HG02938 (cell line): ENCODE results near the gene RPS15.
"Not testable (repeated sequence)": the region's sequence is repeated elsewhere in the genome, so short reads cannot be mapped to it uniquely, and the experiment has no call there.

Experiments used
- ATAC-seq: cut with Tn5 transposase; IDR thresholded peaks from one replicate; pipeline ENCODE4 v1.9.1; 2021; ENCODE audit warnings: mild to moderate bottlenecking, moderate library complexity; ENCODE audit not compliant: unreplicated experiment

Gene RPS15

DNA sequence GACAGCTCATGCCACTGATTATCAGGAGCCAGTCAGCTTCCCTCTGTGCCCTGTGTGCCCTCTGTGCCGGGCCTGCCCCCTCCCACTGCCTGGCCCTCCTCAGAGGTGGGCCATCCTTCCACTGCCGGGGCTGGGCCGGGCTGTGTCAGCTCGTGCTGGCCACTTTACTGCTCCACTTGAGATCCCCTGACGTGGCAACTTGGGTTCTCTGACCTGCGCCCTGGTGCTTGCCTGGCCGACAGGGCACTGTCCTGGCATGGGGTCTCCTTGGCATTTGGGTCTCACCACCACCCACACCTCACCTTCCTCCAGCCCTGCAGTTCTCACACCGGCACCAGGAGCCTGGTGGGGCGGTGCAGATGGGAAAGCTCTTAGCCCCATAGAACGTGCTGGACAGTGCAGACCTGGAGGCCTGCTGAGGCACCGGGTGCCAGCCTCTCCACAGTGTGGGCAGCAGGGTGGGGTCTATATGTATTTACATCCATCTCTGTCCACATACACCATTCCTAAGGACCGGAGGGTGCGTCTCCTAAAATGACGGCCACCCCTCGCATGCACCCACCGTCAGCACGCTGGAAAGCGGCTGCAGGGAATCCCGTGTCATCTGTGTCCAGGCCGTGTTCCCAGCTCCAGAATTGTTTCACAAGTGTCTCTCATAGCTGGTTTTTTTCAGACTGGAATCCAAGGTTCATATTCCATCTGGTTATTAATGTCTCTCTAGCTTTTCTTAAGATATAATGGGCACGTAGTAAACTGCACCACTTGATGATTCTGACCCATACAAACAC is 19.1 kb upstream of the RPS15 start:
- ATAC-seq = no peak

DNA sequence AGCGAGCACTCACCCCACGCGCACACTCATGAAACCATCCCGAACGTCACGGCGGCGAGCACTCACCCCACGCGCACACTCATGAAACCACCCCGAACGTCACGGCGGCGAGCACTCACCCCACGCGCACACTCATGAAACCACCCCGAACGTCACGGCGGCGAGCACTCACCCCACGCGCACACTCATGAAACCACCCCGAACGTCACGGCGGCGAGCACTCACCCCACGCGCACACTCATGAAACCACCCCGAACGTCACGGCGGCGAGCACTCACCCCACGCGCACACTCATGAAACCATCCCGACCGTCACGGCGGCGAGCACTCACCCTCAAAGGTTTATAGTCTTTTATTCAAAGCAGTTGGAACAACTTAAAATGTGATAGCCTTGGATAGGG is 18.1 kb upstream of the RPS15 start:
- not testable (repeated sequence) for ATAC-seq

DNA sequence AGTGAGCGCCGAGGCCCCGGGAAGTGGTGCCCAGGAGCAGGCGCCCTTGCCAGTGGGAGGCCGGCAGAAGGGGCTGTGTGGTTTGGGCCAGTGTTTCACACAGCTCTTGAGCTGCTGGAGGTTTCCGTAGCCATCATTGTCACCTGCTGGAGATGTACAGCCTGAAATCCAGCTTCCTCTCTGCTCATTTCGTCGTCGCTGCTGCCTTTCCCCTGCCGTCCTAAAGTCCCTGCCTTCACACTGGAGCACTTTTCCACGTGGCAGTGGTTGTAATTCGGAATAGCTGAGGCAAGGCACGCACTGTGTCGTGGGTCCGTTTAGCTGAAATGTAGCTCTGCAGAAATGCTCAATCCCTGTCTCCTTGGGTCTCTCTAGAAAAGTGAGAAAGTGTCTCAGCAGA is 17.6 kb upstream of the RPS15 start:
- no peak for ATAC-seq

DNA sequence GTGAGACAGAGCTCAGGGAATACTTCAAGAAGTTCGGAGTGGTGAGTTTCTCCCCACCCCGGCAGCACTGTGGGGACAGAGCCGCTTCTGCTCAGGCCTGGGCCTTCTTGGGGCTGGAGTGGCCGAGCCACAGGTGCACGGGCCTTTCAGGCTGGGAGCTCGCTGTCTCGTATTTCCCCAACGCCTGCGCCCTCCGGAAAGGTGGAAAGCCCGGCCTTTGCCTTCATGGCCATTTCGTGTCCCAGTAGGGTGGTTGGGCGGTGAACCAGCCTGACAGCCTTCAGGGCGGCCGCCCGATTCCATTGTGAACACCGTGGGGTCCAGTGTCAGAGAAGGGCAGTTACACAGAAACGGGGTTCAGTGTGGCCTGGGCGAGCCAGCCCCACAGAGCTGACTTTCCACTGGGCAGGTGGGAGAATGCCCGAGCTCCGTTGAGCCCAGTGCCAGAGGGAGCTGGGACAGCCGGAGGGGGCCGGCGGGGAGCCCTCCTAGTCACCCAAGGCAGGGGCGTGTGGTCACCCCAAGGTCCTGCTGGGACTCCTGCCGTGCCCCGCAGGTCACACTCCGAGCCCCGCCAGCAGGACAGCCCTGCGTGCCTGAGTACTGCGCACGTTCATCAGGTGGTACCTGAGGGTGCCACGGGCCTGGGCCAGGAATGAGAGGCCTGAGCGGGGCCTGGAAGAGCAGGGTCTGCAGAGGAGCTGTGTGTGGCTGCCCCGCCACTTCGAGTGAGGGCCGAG is 16.8 kb upstream of the RPS15 start:
- no peak for ATAC-seq

DNA sequence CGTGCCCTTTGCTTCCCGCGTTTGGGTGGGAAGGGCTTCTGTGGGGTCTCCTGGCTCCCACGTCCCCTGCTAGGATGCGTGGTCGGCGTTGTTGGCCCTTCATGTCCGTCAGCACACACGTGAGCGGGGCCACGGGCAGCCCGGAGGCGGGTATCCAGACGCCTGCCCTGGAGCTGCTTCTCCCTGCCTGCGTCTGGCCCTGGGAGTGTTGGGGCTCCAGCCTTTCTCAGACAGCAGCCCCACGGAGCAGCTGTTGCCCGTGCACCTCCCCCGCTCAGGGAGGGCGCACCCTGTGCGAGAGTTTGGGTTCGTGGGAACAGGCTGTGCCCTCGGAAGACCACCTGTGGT is 16.3 kb upstream of the RPS15 start:
- no peak for ATAC-seq

DNA sequence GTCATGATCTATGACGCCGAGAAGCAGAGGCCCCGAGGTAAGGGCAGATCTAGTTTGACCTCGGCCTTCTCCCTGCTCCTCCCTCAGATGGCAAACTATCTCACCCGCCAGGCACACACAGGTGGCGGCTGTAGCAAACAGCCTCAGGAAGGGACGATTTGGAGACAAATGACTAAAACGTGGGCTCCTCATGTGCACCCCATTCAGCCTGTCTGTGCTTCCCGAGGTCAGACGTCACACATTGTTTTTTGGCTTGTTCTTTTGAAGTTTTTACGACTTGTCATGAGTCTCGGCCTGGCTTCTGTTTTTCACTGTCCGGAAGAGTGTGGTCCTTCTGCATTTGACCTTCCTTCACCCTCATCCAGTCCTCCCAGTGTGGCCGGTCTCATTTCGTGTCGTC is 15.8 kb upstream of the RPS15 start:
- no peak for ATAC-seq

DNA sequence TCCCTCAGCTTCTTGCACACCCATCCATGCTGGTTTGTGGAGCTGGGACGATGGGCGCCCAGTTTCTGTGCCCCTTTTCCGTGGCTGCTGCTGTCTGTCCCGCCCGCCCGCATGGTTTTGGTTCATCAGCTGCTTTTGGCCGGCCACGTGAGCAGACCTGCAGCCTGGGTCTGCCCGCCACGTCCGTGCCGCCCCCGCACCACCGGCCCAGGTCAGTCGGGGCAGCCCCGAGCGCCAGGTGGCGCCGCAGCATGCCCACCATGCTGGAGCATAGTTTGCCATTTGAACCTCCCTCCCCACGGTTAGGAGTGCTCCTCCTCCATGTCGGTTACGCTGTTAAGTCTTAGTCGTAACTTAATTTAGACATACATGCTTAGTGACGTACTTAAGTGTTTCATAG is 15.3 kb upstream of the RPS15 start:
- ATAC-seq = no peak

DNA sequence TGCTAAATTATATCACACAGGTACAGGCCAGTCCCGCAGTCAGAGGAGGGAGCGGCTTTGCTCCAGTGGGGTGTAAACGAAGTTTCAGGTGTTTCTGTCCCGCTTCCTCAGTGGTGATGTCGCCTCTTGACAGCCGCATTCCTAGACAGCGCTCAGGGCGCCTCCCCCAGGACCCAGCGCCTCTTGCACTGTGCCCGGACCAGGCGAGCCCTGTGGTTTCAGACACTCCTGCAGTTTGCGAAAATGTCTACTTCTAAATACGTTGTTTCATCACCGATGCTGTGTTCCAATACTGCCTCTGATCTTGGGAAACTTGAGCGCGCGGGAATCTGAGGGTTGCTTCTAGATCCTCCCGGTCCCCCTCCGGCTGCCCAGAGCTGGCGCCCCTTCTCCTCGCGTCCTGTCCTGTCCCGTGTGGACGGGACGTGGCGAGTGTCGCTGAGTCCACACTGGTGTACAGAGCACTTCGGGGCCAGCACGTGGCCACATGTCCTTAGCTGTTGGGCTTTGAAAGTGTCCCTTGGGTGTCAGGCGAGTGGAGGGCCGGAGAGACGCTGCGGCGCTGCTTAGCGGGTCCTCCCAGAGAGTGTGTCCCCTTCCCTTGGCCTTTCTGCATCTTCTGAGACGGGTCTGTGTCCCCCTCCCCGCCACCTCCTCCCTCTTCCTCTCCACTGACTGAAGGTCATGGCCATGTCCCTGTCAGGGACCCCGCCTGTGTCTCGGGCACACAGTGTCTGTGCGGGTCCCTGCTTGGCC is 14.6 kb upstream of the RPS15 start:
- ATAC-seq = no peak

DNA sequence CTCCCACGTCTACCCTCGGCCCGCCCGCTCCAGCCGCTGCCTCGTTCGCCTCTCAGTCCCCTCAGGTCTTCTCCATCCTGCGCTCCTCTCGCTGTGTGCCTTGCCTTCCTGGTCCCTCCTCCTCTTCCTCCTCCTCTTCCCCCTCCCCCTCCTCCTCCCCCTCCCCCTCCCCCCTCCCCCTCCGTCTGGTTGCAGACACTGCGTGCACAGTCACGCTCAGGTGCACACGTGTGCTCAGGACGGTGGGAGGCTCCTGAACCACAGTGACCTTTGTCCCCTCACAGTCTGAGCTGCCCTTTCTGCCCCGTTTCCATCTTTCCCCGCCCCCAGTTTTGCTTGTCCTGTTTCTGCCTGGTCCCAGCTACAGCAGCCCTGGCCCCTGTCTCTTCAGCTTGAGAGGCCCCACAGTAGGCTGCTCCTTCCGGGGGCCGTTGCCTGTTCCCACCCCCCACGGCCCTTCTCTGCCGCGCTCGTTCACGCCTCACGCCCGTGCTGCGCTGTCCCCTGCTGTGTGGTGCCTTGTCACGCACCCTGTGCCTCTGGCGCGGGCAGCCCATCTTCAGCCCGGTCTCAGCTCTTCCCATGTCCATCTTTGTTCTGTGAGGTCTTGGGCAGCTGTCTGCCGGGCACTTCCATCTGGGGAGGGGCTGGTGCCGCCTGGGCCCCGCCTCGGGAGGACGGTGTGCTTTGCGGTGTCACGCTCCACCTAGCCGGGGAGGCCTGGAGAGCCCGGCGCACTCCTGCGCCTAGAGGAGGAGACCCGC is 13.8 kb upstream of the RPS15 start:
- ATAC-seq = no peak

DNA sequence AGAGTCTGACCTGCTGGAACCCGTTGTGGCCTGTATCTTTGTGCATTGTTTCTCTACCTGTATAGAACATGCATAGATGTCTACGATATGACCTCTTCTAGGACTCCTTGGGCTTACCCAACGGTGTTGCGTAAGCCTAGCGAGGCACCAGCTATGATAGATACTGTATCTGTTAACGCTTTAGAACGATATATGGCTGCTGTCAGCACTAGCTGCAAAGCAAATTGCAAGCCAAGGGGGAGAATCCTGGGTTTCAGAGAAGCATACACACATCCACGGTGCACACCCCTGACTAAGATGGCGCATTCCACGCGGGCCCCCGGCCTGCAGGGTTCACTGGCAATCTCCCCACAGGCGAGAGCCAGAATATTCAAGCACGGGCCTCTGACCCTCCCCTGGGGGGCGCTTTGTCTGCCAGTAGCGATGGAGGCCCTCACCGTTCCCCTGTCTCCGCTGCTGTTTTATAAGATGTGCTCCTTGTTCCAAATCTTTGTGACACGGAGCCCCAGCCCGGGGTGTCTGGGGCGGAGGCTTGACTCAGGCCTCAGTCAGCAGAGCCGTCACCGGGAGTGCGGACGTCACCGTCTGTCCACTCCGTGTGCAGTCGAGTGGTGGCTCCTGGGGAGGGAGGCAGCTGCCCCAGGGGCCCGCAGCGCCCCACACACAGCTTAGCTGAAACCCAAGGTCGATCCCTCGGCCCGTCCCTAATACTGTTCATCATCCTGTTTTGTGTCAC is 12.9 kb upstream of the RPS15 start:
- no peak for ATAC-seq

DNA sequence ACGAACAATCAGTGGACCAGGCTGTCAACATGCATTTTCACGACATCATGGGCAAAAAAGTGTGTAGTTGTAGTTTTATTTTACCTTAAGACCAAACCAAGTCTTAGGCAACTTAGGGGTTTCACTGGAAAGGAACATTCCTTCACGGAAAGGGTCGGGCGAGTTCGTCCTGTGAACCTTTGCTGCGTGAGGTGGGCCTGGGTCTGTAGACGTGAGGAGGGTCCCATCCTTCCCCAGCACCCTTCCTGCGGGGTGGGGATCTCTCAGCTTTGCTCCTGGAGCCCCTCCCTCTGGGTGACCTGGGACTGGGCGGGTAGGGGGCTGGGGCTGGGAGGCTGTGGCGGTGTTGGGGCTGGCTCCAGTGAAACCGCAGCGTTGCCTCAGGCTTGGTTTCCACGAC is 12.3 kb upstream of the RPS15 start:
- ATAC-seq = no peak

DNA sequence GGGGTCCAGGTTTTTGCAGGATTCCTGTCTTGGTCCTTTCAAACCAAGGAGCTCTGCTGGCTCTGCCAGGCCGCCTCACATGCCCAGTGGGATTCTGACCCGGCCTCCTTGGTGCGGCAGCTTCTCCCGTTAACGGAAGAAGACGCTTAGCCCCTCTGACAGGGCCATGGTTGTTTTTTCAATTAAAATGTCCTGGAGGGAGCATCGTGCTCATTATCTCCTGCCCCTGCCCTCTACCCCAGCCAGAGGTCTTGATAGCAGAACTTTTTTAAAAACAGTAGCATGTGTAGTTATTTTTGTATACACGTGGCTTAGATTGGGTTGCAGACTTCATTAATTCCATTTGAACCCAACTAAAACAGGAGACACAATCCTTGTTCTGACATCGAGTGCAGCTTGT is 11.5 kb upstream of the RPS15 start:
- ATAC-seq = no peak

DNA sequence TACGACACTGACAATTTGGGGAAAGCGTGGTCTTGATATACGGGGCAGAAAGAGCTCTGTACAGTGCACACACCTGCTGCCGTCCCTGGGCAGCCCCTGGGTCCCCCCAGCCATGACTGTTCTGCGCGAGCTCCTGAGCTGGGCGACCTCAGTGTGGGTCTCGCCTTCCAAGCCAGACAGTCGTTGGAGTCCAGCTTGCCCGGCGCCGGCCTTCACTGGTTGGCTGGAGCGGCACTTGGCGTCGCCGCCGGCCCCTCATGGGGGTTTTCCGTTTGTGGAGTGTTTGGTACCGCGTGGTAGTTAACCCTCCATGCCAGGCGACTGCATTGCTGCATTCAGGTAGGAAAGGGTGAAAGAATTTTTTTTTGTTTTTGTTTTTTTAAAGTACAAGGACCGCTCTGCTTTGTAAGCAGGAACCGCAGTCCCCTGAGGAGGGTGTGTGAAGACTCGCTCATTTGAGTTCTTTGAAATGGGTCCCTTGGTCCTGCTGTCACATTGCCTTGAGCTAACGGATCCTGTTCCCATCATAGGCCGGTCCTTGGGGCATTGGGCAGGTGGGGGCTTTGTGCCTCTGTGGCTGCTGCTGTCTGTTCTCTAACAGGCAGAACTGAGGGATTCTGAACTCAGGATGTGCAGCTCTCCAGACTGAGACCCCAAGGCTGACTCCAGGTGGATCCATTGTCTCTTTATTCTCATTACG is 10.8 kb upstream of the RPS15 start:
- ATAC-seq = no peak

DNA sequence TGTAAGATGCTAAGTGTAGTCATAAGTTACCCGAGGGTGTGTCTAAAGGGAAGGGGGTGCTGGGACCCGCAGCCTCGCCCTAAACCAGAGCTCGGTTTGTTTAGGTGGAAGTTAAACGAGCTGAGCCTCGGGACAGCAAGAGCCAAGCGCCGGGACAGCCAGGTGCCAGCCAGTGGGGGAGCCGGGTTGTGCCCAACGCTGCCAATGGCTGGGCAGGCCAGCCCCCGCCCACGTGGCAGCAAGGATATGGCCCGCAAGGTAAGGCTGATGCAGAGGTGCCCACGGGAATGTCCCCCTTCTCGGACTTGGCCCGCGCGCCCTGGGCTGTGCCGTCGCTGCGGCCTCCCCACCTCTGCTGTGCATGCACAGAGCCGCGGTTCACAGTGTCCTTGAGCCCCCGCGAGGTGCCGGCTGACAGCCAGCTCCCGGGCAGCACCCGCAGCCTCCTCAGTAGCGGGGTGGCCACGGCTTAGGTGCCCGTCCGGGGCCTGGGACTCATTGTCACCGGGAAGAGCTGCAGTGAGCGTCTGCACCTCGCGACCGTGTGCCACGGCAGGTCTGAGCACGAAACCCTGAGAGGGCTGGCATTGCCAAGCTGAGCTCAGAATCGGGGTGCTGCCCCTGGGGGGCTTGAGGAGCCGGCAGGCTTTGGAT is 9.3 kb upstream of the RPS15 start:
- no peak for ATAC-seq

DNA sequence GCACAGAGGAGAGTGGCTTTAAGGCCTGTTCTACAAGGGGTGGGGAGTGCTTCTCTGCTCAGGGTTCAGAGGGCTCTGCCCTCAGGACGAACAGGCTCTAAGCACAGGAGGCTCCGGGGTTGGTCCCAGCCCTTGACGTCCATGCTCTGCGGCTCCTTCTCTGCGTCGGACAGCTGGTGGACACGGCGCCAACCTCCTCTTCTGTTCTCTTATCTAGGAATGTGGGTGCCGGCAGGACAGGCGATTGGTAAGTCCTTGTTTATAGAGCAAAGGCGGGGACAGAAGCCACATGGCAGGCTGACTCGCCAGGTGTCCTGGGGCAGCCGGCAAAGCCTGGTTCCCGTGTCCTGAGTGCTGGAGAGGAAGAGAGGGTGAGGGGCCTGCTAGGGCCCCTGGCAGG is 8.4 kb upstream of the RPS15 start:
- no peak for ATAC-seq

DNA sequence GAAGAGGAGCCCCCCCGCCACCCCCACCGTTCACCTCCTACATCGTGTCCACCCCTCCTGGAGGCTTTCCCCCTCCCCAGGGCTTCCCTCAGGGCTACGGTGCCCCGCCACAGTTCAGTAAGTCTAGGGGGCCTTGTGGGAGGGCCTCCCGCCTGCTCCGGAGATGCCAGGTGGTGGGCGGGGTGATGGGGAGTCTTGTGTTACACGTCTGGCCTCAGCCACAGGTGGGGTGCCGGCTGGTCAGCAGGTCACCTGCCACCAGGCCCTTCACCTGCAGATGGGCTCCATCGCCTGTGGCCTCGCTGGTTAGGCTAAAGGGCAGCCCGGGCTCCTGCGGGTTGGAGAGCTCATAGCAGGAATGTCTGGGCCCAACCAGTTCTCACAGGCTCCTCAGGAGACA is 8.0 kb upstream of the RPS15 start:
- ATAC-seq = no peak

DNA sequence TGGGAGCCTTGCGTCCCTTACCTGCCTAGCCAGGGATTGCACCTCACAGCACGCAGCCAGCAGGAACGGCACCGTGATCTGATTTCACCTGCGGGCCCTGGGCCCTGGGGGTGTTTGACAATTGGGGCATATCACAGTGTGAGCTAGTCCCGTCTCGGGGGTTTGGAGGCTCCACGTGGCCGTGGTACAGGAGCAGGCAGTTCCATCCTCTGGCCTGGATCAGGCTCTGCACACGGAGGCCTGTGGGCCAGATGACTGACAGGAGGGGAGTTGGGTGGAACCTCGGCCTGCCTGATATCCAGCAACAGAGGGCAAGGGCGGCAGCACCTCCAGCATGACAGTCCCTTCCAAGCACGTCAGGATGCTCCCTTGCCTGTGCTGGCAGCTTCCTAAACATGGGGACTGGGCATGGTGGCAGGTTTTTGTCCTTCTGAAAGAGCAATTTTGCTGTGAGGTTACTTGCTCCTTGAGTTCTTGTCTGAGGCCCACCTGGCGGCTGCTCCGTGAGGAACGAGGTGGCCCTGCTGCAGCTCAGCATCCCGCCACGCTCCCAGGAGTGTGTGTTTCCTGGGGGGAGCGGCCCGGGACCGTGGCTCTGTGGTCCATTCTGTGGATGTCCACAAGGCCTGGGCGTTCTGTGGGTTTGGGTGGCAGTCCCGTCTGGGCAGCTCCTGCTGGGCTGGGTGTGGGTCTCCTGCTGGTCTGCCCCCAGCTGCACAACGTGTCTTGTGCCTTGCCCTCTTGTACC is 6.3 kb upstream of the RPS15 start:
- ATAC-seq = no peak

DNA sequence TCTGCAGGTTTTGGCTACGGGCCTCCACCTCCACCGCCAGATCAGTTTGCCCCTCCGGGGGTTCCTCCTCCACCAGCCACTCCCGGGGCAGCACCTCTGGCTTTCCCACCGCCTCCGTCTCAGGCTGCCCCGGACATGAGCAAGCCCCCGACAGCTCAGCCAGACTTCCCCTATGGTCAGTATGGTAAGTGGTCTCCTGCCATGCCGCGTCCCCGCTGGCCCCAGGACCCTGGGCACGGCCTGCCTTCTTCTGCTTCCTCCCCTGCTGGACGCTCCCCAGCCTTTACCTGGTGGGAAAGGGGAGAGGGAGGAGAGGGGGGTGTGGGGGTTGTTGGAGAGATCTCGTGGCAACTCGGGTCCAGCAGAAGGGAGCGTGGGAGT is 5.7 kb upstream of the RPS15 start:
- no peak for ATAC-seq
